ENCODE results near the gene TMEM238L. TPM values are rescaled to one million over a fixed set of nuclear protein-coding genes. Genes with fewer than 3 reads are reported as not detected.

The TMEM238L gene
- total and polyA plus RNA-seq, 2 donors (not counting 3 experiments of a cell fraction or from before 2014, with no cell fraction given), result not detected

GRCh38 chr17:10815319-10815718, 11.4 kb upstream of the TMEM238L start:
- H3K27ac ChIP-seq (ENCODE audit: insufficient read depth, low read depth, low read length), result no peak overlapping the region
- dilution Hi-C loops (cut with MboI; ENCODE audit: extremely low pct_ligation_motif_present, low sequenced_read_pairs) (no loop called here), intact Hi-C loops (cut with micrococcal nuclease) (no loop called here)
- ChIA-PET POLR2A (no interaction called here), CTCF (no interaction called here)
- H3K27me3 ChIP-seq (ENCODE audit: control insufficient read depth in 2 of 2, insufficient read depth in 2 of 2, low read length in 2 of 2), result no peaks in the 10 kb centered on the region
- no peak overlapping the region for H3K4me3 ChIP-seq (replicated peaks in 1 of 3; ENCODE audit: insufficient read depth in 1 of 3, low read depth in 1 of 3, low read length in 3 of 3)
- TF ChIP-seq JUN (IDR thresholded peaks at IDR 0.05; ENCODE audit: borderline replicate concordance, insufficient read depth, insufficient read length, low read depth) (no peak), POLR2AphosphoS5 (IDR thresholded peaks at IDR 0.05; ENCODE audit: insufficient read depth, low read depth, low read length) (no peak), EZH2 (IDR thresholded peaks at IDR 0.05; ENCODE audit: borderline replicate concordance, low read depth, low read length, severe bottlenecking) (no peak), GATA2 (IDR thresholded peaks at IDR 0.05; ENCODE audit: insufficient read depth, insufficient read length, low read depth, low read length) (no peak), POLR2A (IDR thresholded peaks at IDR 0.05; ENCODE audit: low read depth, low read length) (no peak), FOS (IDR thresholded peaks at IDR 0.05; ENCODE audit: borderline replicate concordance, insufficient read depth, low read length) (no peak)
- TF ChIP-seq, protein P1, sequence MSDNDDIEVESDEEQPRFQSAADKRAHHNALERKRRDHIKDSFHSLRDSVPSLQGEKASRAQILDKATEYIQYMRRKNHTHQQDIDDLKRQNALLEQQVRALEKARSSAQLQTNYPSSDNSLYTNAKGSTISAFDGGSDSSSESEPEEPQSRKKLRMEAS (IDR thresholded peaks at IDR 0.05; ENCODE audit: insufficient read depth, insufficient read length), result no peak
- TF ChIP-seq, protein P2, sequence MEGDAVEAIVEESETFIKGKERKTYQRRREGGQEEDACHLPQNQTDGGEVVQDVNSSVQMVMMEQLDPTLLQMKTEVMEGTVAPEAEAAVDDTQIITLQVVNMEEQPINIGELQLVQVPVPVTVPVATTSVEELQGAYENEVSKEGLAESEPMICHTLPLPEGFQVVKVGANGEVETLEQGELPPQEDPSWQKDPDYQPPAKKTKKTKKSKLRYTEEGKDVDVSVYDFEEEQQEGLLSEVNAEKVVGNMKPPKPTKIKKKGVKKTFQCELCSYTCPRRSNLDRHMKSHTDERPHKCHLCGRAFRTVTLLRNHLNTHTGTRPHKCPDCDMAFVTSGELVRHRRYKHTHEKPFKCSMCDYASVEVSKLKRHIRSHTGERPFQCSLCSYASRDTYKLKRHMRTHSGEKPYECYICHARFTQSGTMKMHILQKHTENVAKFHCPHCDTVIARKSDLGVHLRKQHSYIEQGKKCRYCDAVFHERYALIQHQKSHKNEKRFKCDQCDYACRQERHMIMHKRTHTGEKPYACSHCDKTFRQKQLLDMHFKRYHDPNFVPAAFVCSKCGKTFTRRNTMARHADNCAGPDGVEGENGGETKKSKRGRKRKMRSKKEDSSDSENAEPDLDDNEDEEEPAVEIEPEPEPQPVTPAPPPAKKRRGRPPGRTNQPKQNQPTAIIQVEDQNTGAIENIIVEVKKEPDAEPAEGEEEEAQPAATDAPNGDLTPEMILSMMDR (IDR thresholded peaks at IDR 0.05; ENCODE audit: extremely low read depth in 1 of 2, insufficient read depth in 1 of 2, low read depth in 1 of 2, low read length in 2 of 2), result no peak
- H3K79me2 ChIP-seq (ENCODE audit: control insufficient read depth, insufficient read depth, low read length), result no peaks in the 10 kb centered on the region
- DNase-seq (ENCODE audit: low read depth, low spot score), result no peak
- FAIRE-seq, result no peak
- no peaks in the 10 kb centered on the region for H3K4me1 ChIP-seq (ENCODE audit: control insufficient read depth, extremely low read depth, insufficient read depth, low read length)
- H3K36me3 ChIP-seq (ENCODE audit: control insufficient read depth in 2 of 2, extremely low read depth in 1 of 2, insufficient read depth in 2 of 2, low read length in 2 of 2), result no peaks in the 10 kb centered on the region
- H3K4me2 ChIP-seq (ENCODE audit: insufficient read depth, low read length), result no peak overlapping the region
- H4K20me1 ChIP-seq (replicated peaks; ENCODE audit: control insufficient read depth, extremely low read depth, insufficient read depth, low read length), result no peaks in the 10 kb centered on the region
- no TSS peak for BruUV-seq (replicated peaks)
- no peaks in the 10 kb centered on the region for H3K9me3 ChIP-seq (replicated peaks; ENCODE audit: control insufficient read depth, insufficient read depth, low read length)
- H2AFZ ChIP-seq (ENCODE audit: low read depth, low read length), result no peak overlapping the region
- no peak overlapping the region for H3K9ac ChIP-seq (replicated peaks; ENCODE audit: extremely low read depth, insufficient read depth, low read length)
- H3K9me1 ChIP-seq (replicated peaks; ENCODE audit: control insufficient read depth, extremely low read depth, insufficient read depth, low read length), result no peaks in the 10 kb centered on the region

Measured in endothelial cell of umbilical vein (primary cell).